Ovary (tissue), 9 donors: ENCODE measurements around the gene CMTM1. TPM values are rescaled to one million over a fixed set of nuclear protein-coding genes. Genes with fewer than 3 reads are reported as not detected.
"Not testable (repeated sequence)": the region's sequence is repeated elsewhere in the genome, so short reads cannot be mapped to it uniquely, and the experiment has no call there.

Experiments used
- DNase-seq, 5 donors: peaks; one replicate each; pipeline ENCODE4 v3.0.0-alpha.2; 2019 to 2020
- H3K27ac ChIP-seq, 2 donors: fragments of 200-600 bp; one replicate each; pipeline versions ENCODE4 v1.5.1 to v1.8.0; 2019 to 2022
- H3K27me3 ChIP-seq: fragments of 200-600 bp; one replicate; pipeline ENCODE4 v1.8.0; 2022
- H3K36me3 ChIP-seq: fragments of 200-600 bp; sonication (generic); one replicate; pipeline ENCODE4 v1.5.1; 2019
- H3K4me1 ChIP-seq: one replicate; pipeline ENCODE4 v1.8.1; 2013; ENCODE audit warnings: mild to moderate bottlenecking, moderate library complexity; ENCODE audit not compliant: insufficient read depth
- H3K4me3 ChIP-seq: fragments of 200-600 bp; sonication (generic); one replicate; pipeline ENCODE4 v1.5.1; 2017
- H3K9me3 ChIP-seq, 2 donors: fragments of 200-600 bp in 1 of 2; sonication (generic) in 1 of 2; one replicate each; pipeline versions ENCODE4 v1.5.1 to v1.8.1; 2013 to 2019; ENCODE audit warnings: mild to moderate bottlenecking in 1 of 2, moderate library complexity in 1 of 2
- CTCF ChIP-seq, 3 donors: fragments of 450-650 bp in 2 of 3; fragments of 200-600 bp in 1 of 3; IDR thresholded peaks; one replicate each; pipeline versions ENCODE4 v1.5.1 to v1.8.0; 2016 to 2022; ENCODE audit warnings: antibody characterized with exemption in 3 of 3, mild to moderate bottlenecking in 1 of 3
- EP300 ChIP-seq: sonication (generic); formaldehyde crosslinking; IDR thresholded peaks from one replicate; pipeline ENCODE4 v1.6.1; 2017; ENCODE audit warnings: antibody characterized with exemption
- POLR2A ChIP-seq: fragments of 450-650 bp; IDR thresholded peaks from one replicate; pipeline ENCODE4 v1.6.1; 2017; ENCODE audit warnings: antibody characterized with exemption, mild to moderate bottlenecking, moderate library complexity
- WGBS, 3 donors: extraction: QIAGEN DNeasy Blood & Tissue Kit in 1 of 3; methylation state at CpG; one replicate each; pipeline versions ENCODE4 v1.1.5 to v1.1.7; 2013 to 2017; 5-methylcytosine and 5-hydroxymethylcytosine counted together
- intact Hi-C, 4 donors: fragments of 100-400 bp; cut with DNase I; formaldehyde crosslinking; loops; one replicate each; pipeline versions ENCODE4 v1.11.0 to v1.15.1; 2022 to 2023
- polyA plus RNA-seq, 2 donors: library from polyadenylated mRNA; stranded (reverse); fragments of 200-250 nt in 1 of 2; fragments of 350-450 nt in 1 of 2; fragmentation: Illumina TruSeq in 1 of 2; extraction: RNeasy Lipid Tissue Mini Kit (QIAGEN cat#74804) in 1 of 2; gene quantifications; one replicate each; pipeline ENCODE4 v1.2.3, GENCODE V29; 2013 to 2014
- total RNA-seq, 7 donors: library from RNA; depleted of rRNA in 2 of 7; stranded (reverse); fragments of >200 nt in 2 of 7; fragmentation: NEBNext Ultra II Directional in 3 of 7; extraction: Animal tissue kit (Norgen Biotek cat#: 25700) in 3 of 7; gene quantifications; one replicate each; pipeline versions ENCODE4 v1.1.0 to v1.2.4, GENCODE V29; 2016 to 2023
- donor health status: DM: no; HTN: no; CAD: no; lungs with moderate emphysema.
- donor health status: DM: no; HTN: no; CAD: no.
- donor health status: Bipolar disorder and iron deficiency.
- donor health status: DM: yes; HTN: yes; CAD: no.
- donor health status: DM: no; HTN: no; CAD: no.
- donor health status: DM: yes; HTN: yes; CAD: no.

The CMTM1 gene
- total and polyA plus RNA-seq, 9 donors, result 0.22 to 7.1 (median 3.6) TPM

- no peaks in the 10 kb centered on the region for H3K36me3 ChIP-seq
- no peak overlapping the region for H3K27ac ChIP-seq
- H3K4me1 ChIP-seq, result no peaks in the 10 kb centered on the region
- no peaks in the 10 kb centered on the region for H3K9me3 ChIP-seq
- DNase-seq, result no peak
- H3K27me3 ChIP-seq, result no peaks in the 10 kb centered on the region
- 79 to 88% (median 86%) methylated on average over 2 of the region's 2 CpGs for WGBS, 3 donors
- TF ChIP-seq CTCF (IDR thresholded peaks at IDR 0.05) (no peak), POLR2A (no peak), EP300 (no peak)
- H3K4me3 ChIP-seq, result no peak overlapping the region
- intact Hi-C loops, result loop anchor here in 1 of 4 donors (5.0 kb wide), 1 partner anchor 1791 kb away; no protein-coding TSS in a partner anchor
These were observed 2.5 kb upstream of the CMTM1 start for GRCh38 chr16:66563574-66564334.

GRCh38 chr16:66567270-66567669 is 1.0 kb downstream of the CMTM1 start:
- H3K27me3 ChIP-seq, intact Hi-C loops, DNase-seq, H3K36me3 ChIP-seq, H3K9me3 ChIP-seq, H3K4me3 ChIP-seq, H3K4me1 ChIP-seq, H3K27ac ChIP-seq: not testable (repeated sequence)
- 94 to 98% (median 95%) methylated on average over 3 of the region's 3 CpGs for WGBS, 3 donors

- Histone ChIP-seq H3K27ac (no peak overlapping the region), H3K9me3 (no peaks in the 10 kb centered on the region), H3K27me3 (no peaks in the 10 kb centered on the region), H3K36me3 (no peaks in the 10 kb centered on the region), H3K4me3 (no peak overlapping the region), H3K4me1 (peaks cover 1% of the 10 kb centered on the region)
- intact Hi-C loops, result no loop called here
- DNase-seq, result no peak
- WGBS, 3 donors, result 72 to 87% (median 82%) methylated on average over 2 of the region's 2 CpGs
- TF ChIP-seq POLR2A, result no peak
These were observed 2.1 kb downstream of the CMTM1 start for GRCh38 chr16:66568355-66568754.

GRCh38 chr16:66569131-66569530 is 2.9 kb downstream of the CMTM1 start:
- 94 to 97% (median 94%) methylated on average over 1 of the region's 1 CpG for WGBS, 3 donors
- intact Hi-C loops, result no loop called here
- Histone ChIP-seq H3K27ac (no peak overlapping the region), H3K36me3 (no peaks in the 10 kb centered on the region), H3K4me1 (peaks cover 1% of the 10 kb centered on the region), H3K9me3 (no peaks in the 10 kb centered on the region), H3K27me3 (no peaks in the 10 kb centered on the region), H3K4me3 (no peak overlapping the region)
- no peak for DNase-seq
- TF ChIP-seq POLR2A (no peak), CTCF (IDR thresholded peaks at IDR 0.05) (no peak), EP300 (no peak)

DNA sequence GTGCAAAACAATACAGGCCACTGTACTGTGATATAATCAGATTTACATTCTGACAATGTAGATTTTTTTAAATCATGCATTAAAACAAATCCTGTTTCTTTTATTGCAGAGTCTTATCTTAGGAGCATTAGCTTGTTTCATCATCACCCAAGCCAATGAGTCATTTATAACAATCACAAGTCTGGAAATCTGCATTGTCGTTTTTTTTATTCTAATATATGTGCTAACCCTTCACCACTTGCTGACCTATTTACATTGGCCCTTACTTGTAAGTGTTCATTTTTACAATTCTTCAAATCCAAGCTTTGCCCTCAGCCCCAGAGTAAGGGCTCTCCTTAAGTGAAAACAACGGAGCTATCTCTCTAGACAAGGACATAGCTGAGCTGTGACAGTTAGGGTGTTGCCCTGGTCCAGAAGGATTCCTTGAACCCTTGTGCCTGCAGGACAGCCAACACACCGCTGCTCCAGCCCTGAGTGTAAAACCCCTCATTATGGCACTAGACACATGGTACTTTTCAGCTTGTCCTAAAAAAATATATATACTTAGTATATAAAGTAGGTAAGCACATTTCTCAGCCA is 3.7 kb downstream of the CMTM1 start:
- no peaks in the 10 kb centered on the region for H3K27me3 ChIP-seq
- no peak overlapping the region for H3K4me3 ChIP-seq
- H3K9me3 ChIP-seq, result no peaks in the 10 kb centered on the region
- H3K4me1 ChIP-seq, result peaks cover 1% of the 10 kb centered on the region
- no peaks in the 10 kb centered on the region for H3K36me3 ChIP-seq
- 24 to 38% (median 30%) methylated on average over 3 of the region's 3 CpGs for WGBS, 3 donors
- intact Hi-C loops, result no loop called here
- DNase-seq, result no peak
- H3K27ac ChIP-seq, result no peak overlapping the region
- TF ChIP-seq EP300 (no peak), CTCF (IDR thresholded peaks at IDR 0.05) (no peak), POLR2A (no peak)
